GM12892 (cell line): ENCODE measurements around the gene NME7.

Source experiments
- POLR2A ChIP-seq: IDR thresholded peaks from 2 replicates; pipeline ENCODE4 v1.6.1; 2011; ENCODE audit warnings: low read depth, low read length, control low read depth
- POLR2AphosphoS5 ChIP-seq: IDR thresholded peaks from 2 replicates; pipeline ENCODE4 v1.6.1; 2011; ENCODE audit warnings: low read depth, low read length, control low read depth
- TAF1 ChIP-seq: IDR thresholded peaks from 2 replicates; pipeline ENCODE4 v1.6.1; 2011; ENCODE audit warnings: low read depth, mild to moderate bottlenecking, control low read depth, low read length, borderline replicate concordance

GRCh38 chr1:169109561-169110134, 257.9 kb downstream of the NME7 start:
- no peak for TF ChIP-seq POLR2A
- TF ChIP-seq POLR2AphosphoS5, result no peak
- no peak for TF ChIP-seq TAF1
